Measurements from ENCODE around the gene CXCL10.

DNA sequence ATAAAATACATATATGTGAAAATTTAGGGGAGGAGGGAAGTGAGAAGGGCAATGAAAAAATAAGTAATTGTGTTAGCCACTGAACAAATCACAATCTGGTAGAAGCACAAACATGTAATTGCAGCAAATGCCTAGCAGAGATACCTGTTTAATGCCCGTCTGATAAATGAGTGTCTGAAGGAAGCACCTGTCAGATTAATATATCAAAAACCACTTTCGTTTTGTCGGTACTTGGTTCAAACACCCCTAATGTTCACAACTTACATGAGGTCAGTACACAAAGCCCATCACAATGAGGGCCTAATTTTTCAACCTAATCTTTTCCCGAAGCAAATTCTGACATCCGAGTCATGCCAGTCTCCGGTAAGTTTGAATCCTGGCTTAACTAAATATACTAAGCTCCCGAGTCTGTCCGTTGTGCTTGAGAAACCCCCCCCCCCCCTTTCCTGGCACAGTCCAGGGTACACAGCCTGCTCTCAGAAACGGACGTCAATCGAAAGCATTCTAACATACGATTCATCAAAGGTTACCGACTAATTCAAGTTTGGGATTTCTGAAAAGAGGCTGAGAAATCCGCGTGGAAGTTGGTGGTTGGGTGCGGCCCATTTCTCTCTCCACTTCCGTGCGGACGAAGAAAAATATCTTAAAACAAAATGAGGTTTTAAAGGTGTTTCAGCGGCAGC lies 33.3 kb downstream of the CXCL10 start:
- TF ChIP-seq, protein P1, sequence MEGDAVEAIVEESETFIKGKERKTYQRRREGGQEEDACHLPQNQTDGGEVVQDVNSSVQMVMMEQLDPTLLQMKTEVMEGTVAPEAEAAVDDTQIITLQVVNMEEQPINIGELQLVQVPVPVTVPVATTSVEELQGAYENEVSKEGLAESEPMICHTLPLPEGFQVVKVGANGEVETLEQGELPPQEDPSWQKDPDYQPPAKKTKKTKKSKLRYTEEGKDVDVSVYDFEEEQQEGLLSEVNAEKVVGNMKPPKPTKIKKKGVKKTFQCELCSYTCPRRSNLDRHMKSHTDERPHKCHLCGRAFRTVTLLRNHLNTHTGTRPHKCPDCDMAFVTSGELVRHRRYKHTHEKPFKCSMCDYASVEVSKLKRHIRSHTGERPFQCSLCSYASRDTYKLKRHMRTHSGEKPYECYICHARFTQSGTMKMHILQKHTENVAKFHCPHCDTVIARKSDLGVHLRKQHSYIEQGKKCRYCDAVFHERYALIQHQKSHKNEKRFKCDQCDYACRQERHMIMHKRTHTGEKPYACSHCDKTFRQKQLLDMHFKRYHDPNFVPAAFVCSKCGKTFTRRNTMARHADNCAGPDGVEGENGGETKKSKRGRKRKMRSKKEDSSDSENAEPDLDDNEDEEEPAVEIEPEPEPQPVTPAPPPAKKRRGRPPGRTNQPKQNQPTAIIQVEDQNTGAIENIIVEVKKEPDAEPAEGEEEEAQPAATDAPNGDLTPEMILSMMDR (IDR thresholded peaks at IDR 0.05) = no peak
- no peak for TF ChIP-seq POLR2A (IDR thresholded peaks at IDR 0.05; ENCODE audit: low read depth)
- no peak for TF ChIP-seq EP300 (IDR thresholded peaks at IDR 0.05)
- TF ChIP-seq POLR2AphosphoS5 (IDR thresholded peaks at IDR 0.05) = no peak
